K562 (cell line): ENCODE data around the gene DNAJB12. TPM values are rescaled to one million over a fixed set of nuclear protein-coding genes. Genes with fewer than 3 reads are reported as not detected.

Experiments
- BRD9 ChIP-seq: fragments of 450-650 bp; IDR thresholded peaks from 2 replicates; pipeline ENCODE4 v1.6.1; 2018; ENCODE audit warnings: low read depth; ENCODE audit not compliant: partially characterized antibody
- CTCF ChIP-seq, 3 experiments: IDR thresholded peaks in 2 of 3; conservative IDR thresholded peaks in 1 of 3; 2 replicates each; pipeline ENCODE4 v1.5.1; 2011 to 2012; ENCODE audit warnings: low read length in 3 of 3, mild to moderate bottlenecking in 3 of 3, control low read depth in 2 of 3, improper control_type of control experiment in 1 of 3, inconsistent platforms in 1 of 3, low read depth in 1 of 3, mixed read lengths in 1 of 3, moderate library complexity in 1 of 3; ENCODE audit not compliant: insufficient read depth in 2 of 3
- FOXA3 ChIP-seq, 2 experiments: fragments of 450-650 bp in 1 of 2; sonication (generic) in 1 of 2; formaldehyde crosslinking; IDR thresholded peaks in 1 of 2; conservative IDR thresholded peaks in 1 of 2; 2 replicates each; pipeline versions ENCODE4 v1.4.0 to v1.8.0; 2020 to 2022; ENCODE audit warnings: mild to moderate bottlenecking in 2 of 2, missing genetic modification reagents in 1 of 2
- FOXO4 ChIP-seq: fragments of 450-650 bp; formaldehyde crosslinking; IDR thresholded peaks from 2 replicates; pipeline ENCODE4 v1.4.0; 2020; ENCODE audit warnings: mild to moderate bottlenecking, moderate library complexity
- GABPB2 ChIP-seq: fragments of 250-450 bp; sonication (Bioruptor Pico); conservative IDR thresholded peaks from 2 replicates; pipeline ENCODE4 v1.5.1; 2021; ENCODE audit warnings: mild to moderate bottlenecking
- HES1 ChIP-seq: fragments of 450-650 bp; IDR thresholded peaks from 2 replicates; pipeline ENCODE4 v1.6.1; 2016; ENCODE audit warnings: low read depth, mild to moderate bottlenecking, moderate library complexity
- PCBP2 ChIP-seq: fragments of 200-400 bp; formaldehyde crosslinking; IDR thresholded peaks from 2 replicates; pipeline ENCODE4 v1.6.1; 2018; ENCODE audit warnings: low read length, low read depth, mild to moderate bottlenecking, moderate library complexity; ENCODE audit not compliant: poor library complexity, severe bottlenecking
- RHOXF2B ChIP-seq: fragments of 250-450 bp; sonication (Bioruptor Pico); conservative IDR thresholded peaks from 2 replicates; pipeline ENCODE4 v1.5.1; 2021
- SETDB1 ChIP-seq: IDR thresholded peaks from one replicate; pipeline ENCODE4 v1.6.1; 2012; ENCODE audit warnings: low read length, control low read depth, inconsistent platforms
- YY1 ChIP-seq, 3 experiments: IDR thresholded peaks; 2 replicates each; pipeline ENCODE4 v1.6.1; 2011; ENCODE audit warnings: low read length in 2 of 3, mild to moderate bottlenecking in 2 of 3, moderate library complexity in 2 of 3, borderline replicate concordance in 1 of 3, control low read depth in 1 of 3, low read depth in 1 of 3; ENCODE audit not compliant: insufficient read depth in 3 of 3, insufficient replicate concordance in 2 of 3, control insufficient read depth in 1 of 3, insufficient read length in 1 of 3; ENCODE audit errors: extremely low read depth in 1 of 3
- polyA plus RNA-seq, 8 experiments: library from polyadenylated mRNA; depleted of rRNA in 4 of 8; stranded (reverse) in 5 of 8; unstranded in 3 of 8; fragments of >200 nt; fragmentation: Nextera tagmentation in 2 of 8; fragmentation: Illumina TruSeq in 1 of 8; extraction: Ambion mirVana in 2 of 8; extraction: Trizol in 1 of 8; gene quantifications; 2 replicates each; pipeline versions ENCODE4 v1.2.1 to v1.2.3, GENCODE V29; 2011 to 2014; ENCODE audit warnings: inconsistent platforms in 1 of 8, missing spikeins in 1 of 8
- total RNA-seq, 7 experiments: library from RNA; depleted of rRNA in 6 of 7; stranded (reverse); fragments of >200 nt in 6 of 7; fragmentation: Illumina TruSeq in 2 of 7; extraction: Trizol in 2 of 7; gene quantifications; 2 replicates each; pipeline versions ENCODE4 v1.2.1 to v1.2.3, GENCODE V29; 2011 to 2021; ENCODE audit warnings: low replicate concordance in 1 of 7

Gene DNAJB12
- total and polyA plus RNA-seq, 9 of the 15 experiments (the other 6 are each of a cell fraction or from before 2014, with no cell fraction given) = 3.5 to 31.5 (median 20.3) TPM

GRCh38 chr10:72303424-72304128, 51.1 kb downstream of the DNAJB12 start (continued):
- TF ChIP-seq YY1 (IDR thresholded peaks at IDR 0.05; ENCODE audit: borderline replicate concordance in 1 of 3, control insufficient read depth in 1 of 3, extremely low read depth in 1 of 3, insufficient read depth in 3 of 3, insufficient read length in 1 of 3, insufficient replicate concordance in 2 of 3, low read depth in 1 of 3, low read length in 2 of 3) (no peak), FOXA3 (CRISPR knock-in tag; conservative IDR thresholded peaks at IDR 0.05 in 1 of 2, IDR thresholded peaks at IDR 0.05 in 1 of 2) (no peak), HES1 (no peak), FOXO4 (CRISPR knock-in tag) (0 out of 2 replicates have a peak, but pooled peaks have one; percentile 13), SETDB1 (no peak), CTCF (IDR thresholded peaks at IDR 0.05 in 2 of 3, conservative IDR thresholded peaks at IDR 0.05 in 1 of 3; ENCODE audit: insufficient read depth in 2 of 3, low read depth in 1 of 3, low read length in 3 of 3) (no peak), BRD9 (no peak), PCBP2 (no peak), RHOXF2B (CRISPR knock-in tag) (0 out of 2 replicates have a peak, but pooled peaks have one; percentile 39), GABPB2 (CRISPR knock-in tag) (peak; percentile 70; the same call in 1 of the 2 replicates)
